Uterus (tissue), 2 donors: ENCODE results near the gene FBP1.

ENCODE experiments used
- CTCF ChIP-seq, 4 experiments: fragments of 200-600 bp in 2 of 4; fragments of 450-650 bp in 2 of 4; sonication (generic) in 2 of 4; IDR thresholded peaks; one replicate each; pipeline ENCODE4 v1.5.1; 2016 to 2019; ENCODE audit warnings: antibody characterized with exemption in 4 of 4, mild to moderate bottlenecking in 2 of 4, moderate library complexity in 1 of 4
- POLR2A ChIP-seq, 2 donors: fragments of 450-650 bp; IDR thresholded peaks; one replicate each; pipeline ENCODE4 v1.6.1; 2016; ENCODE audit warnings: antibody characterized with exemption in 2 of 2, mild to moderate bottlenecking in 1 of 2, moderate library complexity in 1 of 2

- no peak for TF ChIP-seq CTCF (IDR thresholded peaks at IDR 0.05)
- no peak for TF ChIP-seq POLR2A (IDR thresholded peaks at IDR 0.05)
Measured at GRCh38 chr9:94679587-94679986, 40.3 kb upstream of the FBP1 start.
